ENCODE measurements around the gene PWWP2B. TPM values are rescaled to one million over a fixed set of nuclear protein-coding genes. Genes with fewer than 3 reads are reported as not detected.

Gene PWWP2B
- total and polyA plus RNA-seq, 2 of the 8 experiments (the other 6 are each of a cell fraction or from before 2014, with no cell fraction given), result 5.3 to 10.8 TPM

DNA sequence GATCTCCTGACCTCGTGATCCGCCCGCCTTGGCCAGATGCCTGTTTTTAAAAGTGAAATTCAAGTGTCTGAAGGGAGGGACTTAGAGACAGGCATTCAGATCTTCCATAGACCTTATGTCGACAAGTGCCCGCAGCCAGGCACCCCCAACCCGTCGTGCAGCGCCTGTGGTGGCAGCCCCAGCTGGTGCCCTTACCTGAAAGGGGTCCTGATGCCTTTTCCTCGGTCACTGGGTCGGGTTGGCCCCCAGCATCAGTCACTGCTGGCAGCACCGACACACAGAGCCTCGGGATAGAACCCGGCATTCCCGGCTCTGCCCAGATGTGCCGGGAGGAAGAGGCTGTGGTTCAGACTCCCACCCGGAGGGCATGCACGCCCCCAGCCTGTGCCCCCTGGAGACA, 41.7 kb upstream of the PWWP2B start:
- H3K4me1 ChIP-seq (replicated peaks in 1 of 4; ENCODE audit: control insufficient read depth in 3 of 4, insufficient read depth in 4 of 4, low read length in 3 of 4), result 0 out of 7 replicates have a peak, but pooled peaks cover 0 to 3% (median 0%) of the 10 kb centered on the region in 4 experiments
- H3K4me3 ChIP-seq (ENCODE audit: extremely low read depth in 1 of 4, insufficient read depth in 2 of 4, low read depth in 3 of 4, low read length in 4 of 4), result no peak overlapping the region
- H3K4ac ChIP-seq (replicated peaks; ENCODE audit: insufficient read length, low read depth, low read length), result no peak overlapping the region
- no peak overlapping the region for H2AK5ac ChIP-seq (ENCODE audit: low read depth, low read length)
- no peak overlapping the region for H2BK120ac ChIP-seq (replicated peaks; ENCODE audit: low read depth, low read length)
- H3K18ac ChIP-seq (ENCODE audit: extremely low read depth, low read length), result no peak overlapping the region
- no peak for FAIRE-seq
- H3K79me1 ChIP-seq (ENCODE audit: low read depth, low read length), result no peaks in the 10 kb centered on the region
- no peak overlapping the region for H2AFZ ChIP-seq (ENCODE audit: low read length)
- no peak overlapping the region for H3K14ac ChIP-seq (ENCODE audit: insufficient read length)
- H3K27me3 ChIP-seq (replicated peaks in 1 of 4; ENCODE audit: control insufficient read depth in 3 of 4, extremely low read depth in 1 of 4, insufficient read depth in 3 of 4, low read length in 3 of 4), result peaks cover 0 to 2% (median 1%) of the 10 kb centered on the region in 4 experiments; a peak in 1 of 7 replicates
- H3K36me3 ChIP-seq (ENCODE audit: control insufficient read depth in 2 of 4, insufficient read depth in 4 of 4, low read length in 3 of 4), result no peaks in the 10 kb centered on the region
- H2BK5ac ChIP-seq (ENCODE audit: low read depth, low read length), result no peak overlapping the region
- CTCF ChIA-PET (ENCODE audit: partially characterized antibody), result interaction anchor here (0.7 to 3.0 kb wide), 5 partner anchors 8 to 132 kb away, joined by 3 to 18 read pairs (median 4); no protein-coding TSS in a partner anchor
- H3K79me2 ChIP-seq (ENCODE audit: control insufficient read depth in 1 of 2, insufficient read depth in 2 of 2, low read length in 2 of 2), result no peaks in the 10 kb centered on the region
- H3K27ac ChIP-seq (ENCODE audit: low read depth, low read length), result no peak overlapping the region
- no peak overlapping the region for H2BK15ac ChIP-seq (ENCODE audit: low read length)
- no peak overlapping the region for H3K56ac ChIP-seq (replicated peaks; ENCODE audit: insufficient read length, low read depth, low read length)
- H4K91ac ChIP-seq (replicated peaks; ENCODE audit: insufficient read length, low read length), result no peak overlapping the region
- H3K9me3 ChIP-seq (ENCODE audit: insufficient read depth in 2 of 2, low read depth in 1 of 2, low read length in 1 of 2), result no peaks in the 10 kb centered on the region; a peak in 1 of 4 replicates
- 90% methylated on average over 17 of the region's 17 CpGs; no CpG with 5 or more reads in 1 of the 2 experiments for WGBS, 2 experiments (ENCODE audit: extremely low coverage in 1 of 2, insufficient coverage in 1 of 2, insufficient read length in 1 of 2, insufficient replicate concordance in 2 of 2, low coverage in 1 of 2, low lambda C conversion rate in 2 of 2, missing lambda C conversion rate in 1 of 2)
- H2BK20ac ChIP-seq (ENCODE audit: low read length), result no peak overlapping the region
- POLR2A ChIA-PET (ENCODE audit: partially characterized antibody), result no interaction called here
- H4K5ac ChIP-seq (ENCODE audit: insufficient read length, low read depth, low read length), result no peak overlapping the region
- no peak overlapping the region for H3K4me2 ChIP-seq (ENCODE audit: insufficient read depth in 1 of 2, low read depth in 2 of 2, low read length in 2 of 2)
- H3K23me2 ChIP-seq (ENCODE audit: low read depth, low read length), result no peaks in the 10 kb centered on the region
- no peak overlapping the region for H3K9ac ChIP-seq (replicated peaks in 1 of 4; ENCODE audit: extremely low read depth in 1 of 4, low read depth in 3 of 4, low read length in 3 of 4)
- DNase-seq (ENCODE audit: low read depth in 1 of 2, low spot score in 2 of 2), result no peak
- no peak overlapping the region for H4K8ac ChIP-seq (ENCODE audit: extremely low read depth, insufficient read depth, low read length)
- H4K20me1 ChIP-seq (replicated peaks in 1 of 2; ENCODE audit: control insufficient read depth in 1 of 2, insufficient read depth in 2 of 2, low read length in 2 of 2), result no peaks in the 10 kb centered on the region
- H2BK12ac ChIP-seq (ENCODE audit: low read depth, low read length), result no peak overlapping the region
- no peak overlapping the region for H3K23ac ChIP-seq (ENCODE audit: insufficient read length)
- no peak for TF ChIP-seq KDM5A (IDR thresholded peaks at IDR 0.05; ENCODE audit: low read length)
- no peak for TF ChIP-seq GTF2F1 (IDR thresholded peaks at IDR 0.05; ENCODE audit: borderline replicate concordance, low read depth, low read length)
- TF ChIP-seq KDM4A (IDR thresholded peaks at IDR 0.05; ENCODE audit: low read depth, low read length, severe bottlenecking), result no peak

Data from H1 (cell line).